T47D (cell line): ENCODE data around the gene ZNF335.

ENCODE experiments used
- DNase-seq, 2 experiments: peaks; one replicate each; pipeline versions ENCODE4 v3.0.0 to v3.0.0-alpha.2; 2011 to 2012; ENCODE audit warnings: low read depth in 1 of 2, low spot score in 1 of 2
- JUND ChIP-seq: IDR thresholded peaks from 2 replicates; pipeline ENCODE4 v1.6.1; 2012; ENCODE audit warnings: low read depth
- in situ Hi-C: cut with HindIII; loops from 2 replicates; pipeline ENCODE4 v1.10.0; 2016; ENCODE audit warnings: low sequenced_read_pairs, low pct_unique_long_range_greater_than_20kb

Gene ZNF335

DNA sequence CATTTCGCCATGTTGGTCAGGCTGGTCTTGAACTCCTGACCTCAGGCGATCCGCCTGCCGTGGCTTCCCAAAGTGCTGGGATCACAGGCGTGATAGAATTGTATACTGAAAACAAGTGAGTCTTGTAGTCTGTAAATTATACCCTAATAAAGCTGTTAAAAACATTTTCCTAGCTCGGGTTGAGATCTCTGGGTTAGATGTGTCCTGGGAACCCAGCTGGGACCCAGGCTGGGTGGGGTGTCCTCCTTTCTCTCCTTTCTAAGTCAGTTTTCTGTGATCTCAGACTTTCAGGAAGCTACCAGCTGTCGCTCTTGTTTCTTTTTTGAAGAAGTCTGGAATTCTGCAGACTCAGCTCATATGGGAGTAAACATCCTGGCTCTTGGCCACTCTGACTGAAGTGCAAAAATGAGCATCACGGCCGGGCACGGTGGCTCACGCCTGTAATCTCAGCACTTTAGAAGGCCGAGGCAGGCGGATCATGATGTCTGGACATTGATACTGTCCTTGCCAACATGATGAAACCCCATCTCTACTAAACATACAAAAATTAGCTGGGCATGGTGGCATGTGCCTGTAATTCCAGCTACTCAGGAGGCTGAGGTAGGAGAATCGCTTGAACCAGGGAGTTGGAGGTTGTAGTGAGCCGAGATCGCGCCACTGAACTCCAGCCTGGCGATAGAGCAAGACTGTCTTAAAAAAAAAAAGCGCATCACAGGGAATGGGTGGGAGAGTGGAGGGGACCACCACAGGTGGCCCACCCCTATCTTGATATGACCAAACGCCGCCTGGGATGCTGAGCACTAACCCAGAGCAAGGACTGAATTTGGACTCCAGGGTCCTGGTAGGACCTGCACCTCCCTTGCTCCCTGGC is 47.4 kb downstream of the ZNF335 start:
- no peak for DNase-seq
- no peak for TF ChIP-seq JUND
- in situ Hi-C loops = no loop called here

DNA sequence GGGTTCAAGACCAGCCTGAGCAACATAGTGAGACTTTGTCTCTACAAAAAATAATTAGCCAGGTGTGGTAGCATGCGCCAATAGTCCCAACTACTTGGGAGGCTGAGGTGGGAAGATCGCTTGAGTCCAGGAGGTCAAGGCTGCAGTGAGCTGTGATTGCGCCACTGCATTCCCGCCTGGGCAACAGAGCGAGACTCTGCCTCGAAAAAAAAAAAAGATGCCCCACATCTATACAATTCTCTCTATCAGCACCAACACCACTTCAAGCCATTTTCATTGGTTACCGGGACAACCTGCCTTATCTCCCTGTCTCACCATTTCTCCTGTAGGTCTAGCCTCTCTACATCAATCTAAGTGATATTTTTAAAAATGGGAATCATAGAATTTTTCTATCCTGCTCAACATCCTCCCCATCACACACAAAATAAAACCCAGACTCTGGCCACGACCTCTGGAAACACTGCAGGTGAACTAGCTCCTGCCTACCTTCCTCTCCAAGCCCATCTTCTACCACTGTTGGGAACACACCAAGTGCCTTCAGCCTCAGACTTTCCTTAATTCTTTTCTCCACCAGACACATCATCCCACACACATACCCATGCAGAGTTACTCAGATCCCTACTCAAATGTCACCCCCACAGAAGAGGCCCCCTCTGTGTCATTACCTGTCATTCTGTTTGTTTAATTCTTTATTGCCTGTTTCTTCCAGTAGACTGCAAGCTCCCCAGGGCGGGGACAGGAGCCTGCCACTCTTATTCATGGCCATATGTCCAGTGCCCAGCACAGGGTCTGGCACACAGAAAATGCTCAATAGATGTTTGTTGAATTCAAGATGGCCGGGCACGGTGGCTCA is 50.4 kb downstream of the ZNF335 start:
- no peak for TF ChIP-seq JUND
- in situ Hi-C loops = no loop called here
- no peak for DNase-seq

DNA sequence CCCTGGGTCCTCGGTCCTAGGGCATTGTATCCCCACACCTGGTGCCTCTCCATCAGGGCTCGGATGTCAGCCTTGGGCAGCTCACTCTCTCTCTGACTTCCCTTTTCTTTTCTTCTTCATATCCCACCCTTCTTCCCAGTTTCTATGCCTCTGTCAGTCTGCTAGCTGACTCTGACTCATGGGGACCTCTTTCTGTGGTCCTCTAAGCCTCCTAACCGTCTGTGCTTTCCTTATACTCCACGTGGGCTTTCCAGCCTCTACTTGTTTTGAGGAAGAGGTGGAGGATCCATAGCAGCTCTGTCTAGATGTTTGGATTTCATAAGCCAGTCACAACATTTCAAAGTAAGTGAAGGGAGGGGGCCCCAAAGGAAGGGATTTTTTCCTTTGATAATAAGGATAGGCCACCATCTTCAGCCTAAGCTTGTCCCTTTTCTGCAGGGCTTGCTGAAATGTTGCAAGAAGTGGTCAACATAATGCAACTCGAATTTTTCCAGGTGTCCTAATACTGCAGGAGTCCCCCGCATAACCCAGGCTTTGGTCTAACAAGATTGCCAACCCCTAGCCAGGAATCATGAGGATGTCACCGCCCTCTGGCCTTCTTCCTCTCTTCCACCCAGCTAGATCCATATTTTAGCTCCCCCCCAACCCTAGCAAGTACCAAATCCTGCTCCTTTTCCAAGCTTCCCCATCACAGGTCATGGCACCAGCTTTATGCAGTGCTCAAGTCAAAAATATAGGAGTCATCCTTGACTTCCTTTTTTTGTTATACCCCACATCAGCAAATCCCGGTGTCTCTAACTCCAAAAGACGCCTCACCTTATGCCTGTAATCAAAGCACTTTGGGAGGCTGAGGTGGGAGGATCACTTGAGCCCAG is 51.3 kb downstream of the ZNF335 start:
- no peak for TF ChIP-seq JUND
- in situ Hi-C loops = no loop called here
- no peak for DNase-seq

DNA sequence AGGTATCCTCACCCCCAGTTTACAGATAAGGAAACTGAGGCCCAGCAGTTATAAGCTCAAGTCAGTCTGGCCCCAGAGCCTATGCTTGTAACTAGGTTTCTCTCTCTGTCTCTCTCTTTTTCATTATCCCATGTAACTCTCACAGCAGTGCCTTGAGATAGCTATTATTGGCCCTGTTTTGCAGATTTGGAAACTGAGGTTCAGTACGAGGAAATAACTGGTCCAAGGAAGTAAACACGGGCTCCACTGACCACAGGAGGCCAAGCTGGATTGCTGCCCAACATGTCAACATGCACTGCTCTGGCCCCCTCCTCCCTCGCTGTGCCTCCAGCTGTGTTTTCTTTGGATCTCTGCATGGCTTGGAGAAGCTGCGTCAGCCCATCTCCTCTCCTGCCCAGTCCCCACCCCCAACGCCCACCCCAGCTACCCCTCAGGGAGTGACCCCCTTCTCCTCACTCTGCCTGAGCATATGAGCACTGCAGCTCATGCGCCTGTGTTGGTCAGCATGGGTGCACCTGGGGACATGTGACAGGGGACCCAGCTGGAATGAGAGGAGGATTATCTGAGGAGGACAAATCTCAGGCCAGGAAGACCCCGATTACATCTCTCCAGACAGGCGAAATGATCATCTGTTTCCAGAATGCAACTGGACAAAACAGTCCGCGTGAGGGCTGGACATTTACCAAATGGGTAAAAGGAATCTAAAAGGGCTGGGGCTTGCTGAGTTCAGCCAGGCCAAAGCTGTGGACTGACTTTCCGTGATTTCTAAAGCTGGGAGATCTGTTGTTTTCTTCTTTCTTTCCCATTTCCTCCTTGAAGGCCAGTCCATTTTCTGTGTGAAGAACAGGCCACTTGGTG is 52.2 kb downstream of the ZNF335 start:
- peak in 1 of 2 experiments; percentile 62 for DNase-seq
- in situ Hi-C loops = no loop called here
- no peak for TF ChIP-seq JUND

DNA sequence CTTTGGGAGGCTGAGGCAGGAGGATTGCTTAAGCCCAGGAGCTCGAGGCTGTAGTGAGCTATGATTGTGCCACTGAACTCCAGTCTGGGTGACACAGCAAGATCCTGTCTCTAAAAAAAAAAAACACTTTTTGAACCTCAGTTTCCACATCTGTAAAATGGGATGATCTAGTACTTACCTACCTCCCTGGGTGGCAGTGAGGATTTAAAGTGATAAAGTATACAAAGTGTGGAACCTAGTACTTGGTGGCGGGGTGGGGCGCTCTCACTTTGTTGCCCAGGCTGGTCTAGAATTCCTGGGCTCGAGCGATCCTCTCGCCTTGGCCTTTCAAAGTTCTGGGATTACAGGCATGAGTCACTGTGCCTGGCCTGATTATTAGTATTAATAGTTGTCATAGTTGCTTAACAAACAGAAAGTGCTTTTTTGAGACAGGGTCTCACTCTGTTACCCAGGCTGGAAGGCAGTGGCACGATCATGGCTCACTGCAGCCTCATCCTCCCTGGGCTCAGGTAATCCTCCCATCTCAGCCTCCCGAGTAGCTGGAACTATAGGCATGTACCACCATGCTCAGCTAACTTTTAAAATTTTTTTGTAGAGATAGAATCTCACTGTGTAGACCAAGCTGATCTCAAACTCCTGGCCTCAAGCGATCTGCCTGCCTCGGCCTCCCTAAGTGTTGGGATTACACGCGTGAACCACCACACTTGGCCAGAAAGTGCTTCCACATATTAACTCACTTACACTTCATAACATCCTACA is 53.0 kb downstream of the ZNF335 start:
- DNase-seq = no peak
- no peak for TF ChIP-seq JUND
- in situ Hi-C loops = no loop called here

DNA sequence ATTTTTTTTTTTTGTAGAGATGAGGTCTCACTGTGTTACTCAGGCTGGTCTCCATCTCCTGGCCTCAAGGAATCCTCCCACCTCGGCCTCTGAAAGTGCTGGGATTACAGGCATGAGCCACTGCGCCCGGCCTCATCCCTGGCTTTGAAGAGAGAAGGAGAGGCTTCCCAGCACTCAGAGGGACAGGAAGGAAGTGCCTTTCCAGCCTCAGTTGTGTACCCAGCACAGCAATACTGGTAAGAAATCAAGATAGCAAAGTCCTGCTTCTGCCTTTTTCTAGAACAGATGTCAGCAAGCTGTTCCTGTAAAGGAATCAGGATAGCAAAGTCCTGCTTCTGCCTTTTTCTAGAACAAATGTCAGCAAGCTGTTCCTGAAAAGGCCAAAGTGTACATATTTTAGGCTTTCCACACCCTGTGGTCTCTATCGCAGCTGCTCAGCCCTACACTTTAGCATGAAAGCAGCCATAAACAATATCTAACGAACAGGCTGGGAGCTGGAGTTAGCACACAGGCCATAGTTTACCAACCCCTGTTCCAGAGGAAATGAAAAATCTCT is 53.7 kb downstream of the ZNF335 start:
- in situ Hi-C loops = no loop called here
- TF ChIP-seq JUND = no peak
- DNase-seq = no peak

DNA sequence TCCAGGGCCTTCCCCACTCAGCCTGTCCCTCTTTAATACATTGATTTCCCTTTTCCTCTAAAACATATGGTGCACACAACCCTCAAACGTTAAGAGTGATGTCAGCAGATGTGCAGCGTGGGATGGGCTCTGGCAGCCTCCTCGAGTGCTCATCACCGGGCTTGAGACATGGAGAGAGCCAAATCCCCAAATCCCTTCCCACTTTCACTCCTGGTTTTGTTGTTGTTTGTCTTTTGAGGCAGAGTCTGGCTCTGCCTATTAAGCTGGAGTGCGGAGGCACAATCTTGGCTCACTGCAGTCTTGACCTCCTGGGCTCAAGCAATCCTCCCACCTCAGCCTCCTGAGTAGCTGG is 54.2 kb downstream of the ZNF335 start:
- TF ChIP-seq JUND = no peak
- no peak for DNase-seq
- in situ Hi-C loops = no loop called here

DNA sequence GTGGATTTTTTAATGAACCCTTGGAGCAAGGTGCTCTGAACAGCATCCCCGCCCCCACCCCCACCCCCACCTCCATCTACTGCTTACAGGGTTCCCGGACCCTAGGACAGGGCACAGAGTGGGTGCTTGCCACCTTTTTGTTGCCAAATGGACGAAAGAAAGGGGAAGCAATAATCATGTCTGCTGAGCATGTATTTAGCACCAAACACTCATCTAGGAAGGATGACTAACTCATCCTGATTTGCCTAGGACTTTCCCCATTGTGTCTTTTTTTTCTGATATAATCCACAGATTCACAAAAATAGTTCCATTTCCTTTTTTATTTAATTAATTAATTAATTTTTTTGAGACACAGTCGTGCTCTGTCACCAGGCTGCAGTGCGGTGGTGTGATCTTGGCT is 58.9 kb downstream of the ZNF335 start:
- DNase-seq = no peak
- TF ChIP-seq JUND = no peak
- in situ Hi-C loops = no loop called here

DNA sequence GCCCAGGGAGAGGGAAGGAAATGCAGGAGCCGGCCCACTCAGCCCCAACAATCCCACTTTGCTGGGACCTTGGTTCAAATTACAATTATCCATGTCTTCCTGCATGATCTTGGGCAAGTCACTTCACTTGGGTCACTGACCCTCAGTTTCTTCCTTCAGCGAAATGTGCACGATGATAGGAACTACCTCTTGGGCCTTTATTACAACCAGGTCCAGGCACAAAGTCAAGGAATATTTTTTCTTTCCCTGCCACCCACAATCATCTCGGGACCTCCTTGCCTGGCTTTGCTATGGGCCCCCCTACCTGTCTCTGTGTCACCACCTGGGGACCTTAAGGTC is 59.7 kb downstream of the ZNF335 start:
- no peak for DNase-seq
- in situ Hi-C loops = no loop called here
- no peak for TF ChIP-seq JUND

DNA sequence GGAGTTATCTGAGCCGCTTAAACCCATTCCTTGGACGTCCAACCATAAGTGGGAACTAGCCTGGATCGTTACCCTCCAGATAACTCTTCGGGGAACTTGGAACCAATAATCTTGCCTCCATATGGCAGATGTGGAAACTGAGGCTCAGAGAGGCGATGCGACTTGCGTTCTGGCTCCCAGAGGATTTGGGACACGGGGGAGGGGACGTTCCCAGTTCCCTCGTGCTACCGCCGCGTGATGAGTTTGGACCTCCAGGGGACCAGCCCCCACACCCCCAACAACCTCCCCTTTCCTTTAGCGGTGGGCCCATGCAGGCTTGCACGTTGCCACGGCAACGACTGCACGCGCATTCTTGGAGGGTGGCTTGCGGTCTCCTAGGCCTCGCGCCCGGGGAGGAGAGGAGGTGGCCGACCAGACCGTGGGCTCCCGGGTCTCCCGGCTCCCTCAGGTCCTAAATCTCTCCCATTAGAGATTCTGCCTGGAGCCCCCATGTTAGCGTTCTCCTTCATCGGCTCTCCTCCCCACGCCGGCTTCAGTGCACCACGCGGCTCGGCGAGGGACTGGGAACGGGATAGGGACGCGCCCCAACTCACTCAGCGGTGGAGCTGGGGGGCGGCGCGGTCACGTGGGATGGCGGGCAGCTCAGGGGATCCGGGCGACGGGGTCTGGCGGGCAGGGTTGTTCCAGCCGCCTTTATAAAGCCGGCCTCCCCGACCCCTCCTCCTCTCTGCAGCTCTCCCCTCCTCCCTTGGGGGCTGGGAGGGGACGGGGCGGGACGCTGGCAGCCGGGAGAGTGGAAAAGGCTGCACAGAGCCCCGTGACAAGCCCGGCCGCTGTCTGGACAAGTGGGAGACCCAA is 60.3 kb downstream of the ZNF335 start, which contains the start of gene PLTP:
PLTP (minus strand) TSS at position 670 of the 858 bp plus-strand sequence. CDS start 703 bp downstream, outside the sequence.
- TF ChIP-seq JUND = no peak
- DNase-seq = no peak
- in situ Hi-C loops = no loop called here
